MM.1S (cell line): Measurements from ENCODE around the gene TYW1.
A peak's percentile ranks its signal among the peaks of the same experiment; 100 is the strongest.
"Not testable (repeated sequence)": the region's sequence is repeated elsewhere in the genome, so short reads cannot be mapped to it uniquely, and the experiment has no call there.

Experiments
- DNase-seq: peaks from one replicate; pipeline ENCODE4 v3.0.0-alpha.2; 2015
- H2AFZ ChIP-seq: fragments of 300-600 bp; sonication (generic); 2 replicates; pipeline ENCODE4 v1.6.0; 2016; ENCODE audit warnings: antibody characterized with exemption, low read length
- H3F3A ChIP-seq: fragments of 300-600 bp; sonication (generic); 2 replicates; pipeline ENCODE4 v1.6.1; 2016; ENCODE audit warnings: mild to moderate bottlenecking, antibody characterized with exemption, low read length, moderate library complexity, mixed read lengths; ENCODE audit not compliant: insufficient read depth
- H3K27ac ChIP-seq: fragments of 300-600 bp; sonication (generic); 2 replicates; pipeline ENCODE4 v1.5.1; 2016; ENCODE audit warnings: mild to moderate bottlenecking, low read length
- H3K27me3 ChIP-seq: fragments of 300-600 bp; sonication (generic); replicated peaks from 2 replicates; pipeline ENCODE4 v1.6.0; 2016; ENCODE audit warnings: low read length; ENCODE audit not compliant: insufficient read depth
- H3K36me3 ChIP-seq: fragments of 300-600 bp; sonication (generic); replicated peaks from 2 replicates; pipeline ENCODE4 v1.6.1; 2016; ENCODE audit warnings: mild to moderate bottlenecking, low read length, mixed read lengths; ENCODE audit not compliant: insufficient read depth
- H3K4me1 ChIP-seq: fragments of 300-600 bp; sonication (generic); 2 replicates; pipeline ENCODE4 v1.6.1; 2016; ENCODE audit warnings: low read length, mixed read lengths
- H3K4me2 ChIP-seq: fragments of 300-600 bp; sonication (generic); 2 replicates; pipeline ENCODE4 v1.6.0; 2016; ENCODE audit warnings: low read depth, low read length
- H3K4me3 ChIP-seq: fragments of 300-600 bp; sonication (generic); 2 replicates; pipeline ENCODE4 v1.5.1; 2016; ENCODE audit warnings: low read length, mixed read lengths
- H3K79me2 ChIP-seq: fragments of 300-600 bp; sonication (generic); 2 replicates; pipeline ENCODE4 v1.6.1; 2016; ENCODE audit warnings: mixed run types, low read length, mixed read lengths
- H3K9ac ChIP-seq: fragments of 300-600 bp; sonication (generic); 2 replicates; pipeline ENCODE4 v1.6.1; 2016; ENCODE audit warnings: low read length, mixed read lengths
- H3K9me2 ChIP-seq: fragments of 300-600 bp; sonication (generic); replicated peaks from 2 replicates; pipeline ENCODE4 v1.6.1; 2016; ENCODE audit warnings: mild to moderate bottlenecking, low read length, mixed read lengths; ENCODE audit not compliant: insufficient read depth
- H3K9me3 ChIP-seq: fragments of 300-600 bp; sonication (generic); replicated peaks from 2 replicates; pipeline ENCODE4 v1.6.1; 2016; ENCODE audit warnings: mild to moderate bottlenecking, low read length, mixed read lengths; ENCODE audit not compliant: insufficient read depth
- H4K20me1 ChIP-seq: fragments of 300-600 bp; sonication (generic); 2 replicates; pipeline ENCODE4 v1.6.1; 2016; ENCODE audit warnings: mild to moderate bottlenecking, low read length, moderate library complexity, mixed read lengths; ENCODE audit not compliant: insufficient read depth

Gene TYW1

DNA sequence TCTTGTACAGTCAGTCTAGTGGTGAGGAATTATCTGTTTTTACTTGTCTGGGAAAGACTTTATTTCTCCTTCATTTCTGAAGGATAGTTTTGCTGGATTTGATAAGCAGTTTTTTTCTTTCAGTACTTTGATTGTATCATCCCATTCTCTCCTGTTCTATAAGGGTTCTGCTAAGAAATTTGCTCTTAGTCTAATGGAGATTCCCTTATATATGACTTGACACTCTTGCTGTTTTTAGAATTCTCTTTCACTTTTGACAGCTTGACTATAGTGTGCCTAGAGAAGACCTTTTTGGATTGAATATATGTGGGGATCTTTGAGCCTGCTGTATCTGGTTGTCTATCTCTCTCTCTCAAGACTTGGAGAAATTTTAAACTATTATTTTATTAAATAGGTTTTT is 157.7 kb downstream of the TYW1 start:
- not testable (repeated sequence) for H3K79me2 ChIP-seq, H3K9me3 ChIP-seq, H3K9me2 ChIP-seq, H3K27me3 ChIP-seq, H3F3A ChIP-seq, H3K4me1 ChIP-seq, H3K4me3 ChIP-seq, H3K27ac ChIP-seq, H2AFZ ChIP-seq, H4K20me1 ChIP-seq, H3K9ac ChIP-seq, H3K36me3 ChIP-seq, DNase-seq, H3K4me2 ChIP-seq

DNA sequence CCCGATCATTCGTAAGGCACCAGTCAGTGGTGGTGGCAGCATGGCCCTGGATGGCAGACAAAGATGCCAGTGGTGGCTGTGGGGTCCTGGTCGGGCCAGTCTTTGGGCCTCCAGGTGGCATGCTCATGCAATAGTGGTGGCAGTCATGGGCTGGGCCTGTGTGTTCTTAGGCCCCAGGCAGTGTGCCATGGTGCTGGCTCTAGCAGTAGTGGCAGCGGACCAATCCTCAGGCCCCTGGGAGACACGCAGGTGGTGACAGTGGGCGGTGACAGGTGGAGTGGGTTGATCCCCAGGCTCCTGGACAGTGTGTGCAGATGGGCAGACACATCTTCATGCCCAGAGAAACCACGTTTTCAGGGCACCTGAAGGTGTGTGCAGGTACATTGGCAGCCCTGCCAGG is 159.4 kb downstream of the TYW1 start:
- not testable (repeated sequence) for H3K36me3 ChIP-seq, H3K4me1 ChIP-seq, H3K4me2 ChIP-seq, H3K9ac ChIP-seq, H3K9me3 ChIP-seq, DNase-seq, H3K9me2 ChIP-seq, H3K27me3 ChIP-seq, H2AFZ ChIP-seq, H3K79me2 ChIP-seq, H3K4me3 ChIP-seq, H4K20me1 ChIP-seq, H3K27ac ChIP-seq, H3F3A ChIP-seq

DNA sequence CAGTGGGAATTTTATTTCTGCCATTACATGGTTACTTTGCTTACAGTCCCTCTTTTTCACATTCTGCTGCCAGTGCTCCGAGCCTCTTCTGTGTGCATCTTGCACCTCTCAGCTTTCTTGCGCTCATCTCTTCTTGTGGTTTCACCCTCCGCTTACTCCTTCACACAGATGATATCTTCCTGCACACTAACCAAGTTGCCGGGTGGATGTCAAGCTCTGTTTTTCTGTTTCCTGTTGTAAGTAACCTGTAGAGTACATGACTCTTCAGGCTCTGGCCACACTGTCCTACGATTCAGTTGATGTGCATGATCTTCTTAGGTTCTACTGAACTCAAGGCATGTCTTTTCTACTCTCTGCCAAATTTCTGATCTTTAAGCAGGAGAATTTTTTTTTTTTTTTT is 166.7 kb downstream of the TYW1 start:
- H3K79me2 ChIP-seq, H3K4me2 ChIP-seq, H3K9me2 ChIP-seq, H3K36me3 ChIP-seq, H3K9ac ChIP-seq, H3F3A ChIP-seq, H3K9me3 ChIP-seq, DNase-seq, H3K4me1 ChIP-seq, H3K4me3 ChIP-seq, H3K27me3 ChIP-seq, H4K20me1 ChIP-seq, H2AFZ ChIP-seq, H3K27ac ChIP-seq: not testable (repeated sequence)

DNA sequence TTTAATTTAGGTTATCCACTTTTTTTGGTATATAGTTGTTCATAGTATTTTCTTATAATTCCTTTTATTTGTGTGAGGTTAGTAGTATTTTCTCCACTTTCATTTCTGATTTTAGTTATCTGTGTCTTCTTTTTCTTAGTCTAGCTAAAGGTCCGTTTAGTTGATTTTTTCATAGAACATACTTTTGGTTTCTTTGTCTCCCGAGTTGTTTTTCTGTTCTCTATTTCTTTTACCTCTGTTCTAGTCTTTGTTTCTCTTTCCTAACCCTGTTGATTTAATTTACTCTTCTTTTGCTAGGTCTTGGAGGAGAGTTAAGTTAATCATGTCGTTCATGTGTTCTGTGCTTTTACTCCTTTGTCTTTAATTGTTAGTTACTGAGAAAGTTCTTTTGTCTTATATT is 174.5 kb downstream of the TYW1 start:
- H3K4me2 ChIP-seq = peak overlapping the region; percentile 50; the same call in 1 of the 2 replicates
- H3K9me2 ChIP-seq, H3F3A ChIP-seq, H3K9me3 ChIP-seq, H3K79me2 ChIP-seq, H2AFZ ChIP-seq, H3K36me3 ChIP-seq, H4K20me1 ChIP-seq, H3K27me3 ChIP-seq, H3K4me1 ChIP-seq: not testable (repeated sequence)
- peak; percentile 48 for DNase-seq
- peak overlapping the region; percentile 28; the same call in 1 of the 2 replicates for H3K9ac ChIP-seq
- H3K4me3 ChIP-seq = peak overlapping the region; percentile 43; the same call in 1 of the 2 replicates
- peak overlapping the region; percentile 45; the same call in 1 of the 2 replicates for H3K27ac ChIP-seq

DNA sequence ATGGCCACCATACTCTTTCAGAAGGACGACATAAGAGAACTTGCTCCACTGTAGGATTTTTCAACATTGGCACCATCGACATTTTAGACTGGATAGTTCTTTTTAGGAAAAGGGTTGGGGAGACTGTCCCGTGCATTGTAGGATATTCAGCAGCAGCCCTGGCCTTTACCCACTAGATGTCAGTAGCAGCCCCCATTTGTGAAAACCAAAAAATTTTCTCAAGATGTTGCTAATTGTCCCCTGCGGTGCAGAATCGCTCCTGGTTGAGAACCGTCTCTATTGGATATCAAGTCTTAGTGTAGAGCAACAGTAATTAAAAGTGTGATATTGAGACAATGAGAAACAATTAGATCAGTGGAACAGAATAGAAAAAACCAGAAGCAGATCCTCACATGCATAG is 180.1 kb downstream of the TYW1 start:
- H3K9me2 ChIP-seq, H4K20me1 ChIP-seq: not testable (repeated sequence)

DNA sequence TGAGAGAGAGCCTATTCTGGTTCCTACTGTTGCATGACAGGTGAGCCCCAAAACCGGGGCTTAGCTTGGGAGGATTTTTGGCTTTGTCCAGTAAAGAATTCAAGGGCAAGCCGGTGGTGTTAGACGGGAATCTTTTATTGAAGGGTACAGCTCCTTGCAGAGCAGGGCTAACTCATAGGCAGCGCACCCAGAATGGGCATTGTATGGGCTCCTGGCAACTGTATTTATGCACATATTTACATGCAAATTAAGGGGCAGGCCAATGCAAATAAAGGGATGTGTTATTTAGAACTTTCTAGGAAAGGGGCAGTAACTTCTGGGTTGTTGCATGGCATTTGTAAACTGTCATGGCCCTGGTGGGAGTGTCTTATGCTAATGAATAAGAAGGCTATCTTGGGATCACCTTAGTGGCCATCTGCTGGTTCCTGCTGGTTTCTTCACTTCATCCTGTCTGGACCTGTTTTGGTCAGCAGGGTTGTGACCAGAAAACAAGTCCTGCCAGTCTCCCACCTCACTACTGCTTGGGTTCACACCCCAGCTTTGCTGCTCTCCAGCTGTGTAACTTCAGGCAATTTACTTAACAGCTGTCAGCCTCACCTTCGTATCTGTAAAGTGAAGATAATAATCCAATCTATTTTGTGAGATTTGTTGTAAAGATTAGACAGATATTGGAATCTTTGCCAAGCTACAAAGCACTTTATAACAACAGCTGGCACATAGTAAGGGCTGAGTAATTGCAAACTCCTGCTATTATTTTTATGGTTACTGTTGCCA is 182.5 kb downstream of the TYW1 start:
- not testable (repeated sequence) for DNase-seq, H3F3A ChIP-seq, H3K4me1 ChIP-seq, H3K9ac ChIP-seq, H3K9me2 ChIP-seq, H3K79me2 ChIP-seq, H3K4me2 ChIP-seq, H3K27ac ChIP-seq, H2AFZ ChIP-seq, H3K4me3 ChIP-seq, H4K20me1 ChIP-seq, H3K36me3 ChIP-seq, H3K27me3 ChIP-seq, H3K9me3 ChIP-seq

More for the DNA sequence above, 180.1 kb downstream of the TYW1 start:
- H3K4me2 ChIP-seq, H3K9ac ChIP-seq, H3K4me1 ChIP-seq, H3K9me3 ChIP-seq, H3K36me3 ChIP-seq, H3K4me3 ChIP-seq, H3K79me2 ChIP-seq, H2AFZ ChIP-seq, H3F3A ChIP-seq, H3K27me3 ChIP-seq, H3K27ac ChIP-seq, DNase-seq: not testable (repeated sequence)

DNA sequence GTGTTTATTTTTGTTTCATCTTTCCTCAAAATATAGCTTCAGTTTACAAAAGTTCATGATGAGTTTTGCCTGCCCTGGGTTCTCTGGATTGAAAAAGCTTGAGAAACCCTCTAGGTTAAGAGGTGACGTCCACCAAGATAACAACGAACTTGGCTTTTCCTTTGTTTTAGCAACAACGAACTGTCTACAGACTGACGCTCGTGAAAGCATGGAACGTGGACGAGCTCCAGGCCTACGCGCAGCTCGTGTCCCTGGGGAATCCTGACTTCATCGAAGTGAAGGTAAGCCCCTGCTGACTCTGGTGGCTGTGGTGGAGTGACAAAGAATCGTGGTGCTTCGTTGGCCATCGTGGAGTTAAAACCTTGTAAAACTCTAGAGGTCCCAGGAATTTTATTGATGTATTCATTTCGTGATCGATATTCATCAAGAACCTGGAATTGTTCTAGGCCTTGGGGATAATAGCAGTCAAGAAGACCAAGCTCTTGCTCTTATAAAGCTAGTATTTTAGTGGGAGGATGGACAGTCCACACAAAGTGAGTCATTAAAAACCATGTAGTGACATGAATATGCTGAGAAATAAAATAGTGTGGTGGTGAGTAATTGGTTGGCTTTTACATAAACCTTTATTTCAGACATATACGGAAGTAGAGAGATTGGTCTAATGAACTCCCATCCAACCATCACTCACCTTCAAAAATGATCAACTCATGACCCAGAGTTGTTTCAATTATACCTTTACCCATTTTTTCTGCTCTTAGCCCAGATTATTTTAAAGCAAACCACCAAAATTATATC is 186.5 kb downstream of the TYW1 start:
- not testable (repeated sequence) for H3F3A ChIP-seq, H3K4me1 ChIP-seq, H3K9me3 ChIP-seq, H3K79me2 ChIP-seq, DNase-seq, H3K36me3 ChIP-seq, H3K4me3 ChIP-seq, H3K27me3 ChIP-seq, H2AFZ ChIP-seq, H4K20me1 ChIP-seq, H3K9ac ChIP-seq, H3K27ac ChIP-seq, H3K4me2 ChIP-seq, H3K9me2 ChIP-seq
